HG03064 (cell line): ENCODE results near the gene LRMDA.

Experiments
- ATAC-seq: cut with Tn5 transposase; IDR thresholded peaks from one replicate; pipeline ENCODE4 v1.9.1; 2021; ENCODE audit warnings: low read depth; ENCODE audit not compliant: unreplicated experiment

The LRMDA gene

DNA sequence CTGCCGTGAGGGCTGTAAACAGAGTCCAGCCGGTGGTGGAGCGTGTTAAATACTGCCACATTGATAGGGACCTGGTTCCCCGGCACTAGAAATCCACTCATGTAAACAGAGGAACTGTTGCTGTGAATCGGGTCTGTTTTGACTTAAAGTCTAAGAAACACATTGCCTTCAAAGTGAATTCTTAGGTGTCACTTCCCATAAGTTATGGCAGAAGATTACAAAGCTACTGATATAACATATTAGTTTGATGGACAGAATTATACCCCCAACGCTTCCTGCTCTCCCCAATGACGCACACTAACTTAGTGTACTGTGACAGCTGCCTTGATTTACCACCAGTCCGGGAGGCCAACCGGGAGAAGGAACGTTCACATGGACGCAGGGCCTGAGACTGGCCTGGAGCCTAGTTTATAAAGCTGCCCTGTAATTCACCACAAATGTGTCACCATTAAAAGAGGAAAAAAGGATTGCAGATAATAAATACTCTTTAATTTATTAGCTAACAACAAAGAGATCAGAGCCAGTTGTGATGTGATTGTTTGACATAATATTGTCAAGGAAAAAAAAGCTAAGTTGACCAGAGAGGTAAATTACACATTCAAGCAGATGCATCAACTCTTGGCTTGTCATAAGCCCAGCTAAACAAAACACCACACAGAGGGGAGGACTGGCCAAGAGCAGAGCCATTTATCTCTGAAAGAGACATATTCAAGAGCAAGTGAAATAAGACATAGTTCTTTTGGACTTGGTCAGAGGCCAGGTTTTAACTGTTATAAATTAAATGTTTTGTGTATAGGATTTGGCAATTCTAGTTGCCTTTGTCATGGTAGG lies 820.6 kb downstream of the LRMDA start:
- ATAC-seq = no peak

DNA sequence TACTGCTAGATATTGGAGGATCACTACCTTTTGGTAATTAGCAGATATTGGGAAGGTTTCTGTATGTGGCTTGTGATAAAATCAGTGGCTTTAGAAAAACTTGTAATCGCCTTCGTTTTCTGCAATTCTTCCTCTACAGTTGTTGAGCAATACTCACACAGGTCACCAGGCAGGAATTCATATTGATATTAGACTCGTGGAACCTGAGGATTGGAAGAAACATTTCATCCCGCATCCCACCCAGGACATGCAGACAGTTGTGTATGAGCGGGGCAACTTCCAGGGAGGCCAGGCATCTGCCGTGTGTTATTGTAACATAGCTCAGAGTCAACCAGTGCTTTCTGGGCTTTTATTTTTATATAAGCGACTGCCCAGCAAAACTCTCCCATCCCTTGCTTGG lies 821.3 kb downstream of the LRMDA start:
- no peak for ATAC-seq

DNA sequence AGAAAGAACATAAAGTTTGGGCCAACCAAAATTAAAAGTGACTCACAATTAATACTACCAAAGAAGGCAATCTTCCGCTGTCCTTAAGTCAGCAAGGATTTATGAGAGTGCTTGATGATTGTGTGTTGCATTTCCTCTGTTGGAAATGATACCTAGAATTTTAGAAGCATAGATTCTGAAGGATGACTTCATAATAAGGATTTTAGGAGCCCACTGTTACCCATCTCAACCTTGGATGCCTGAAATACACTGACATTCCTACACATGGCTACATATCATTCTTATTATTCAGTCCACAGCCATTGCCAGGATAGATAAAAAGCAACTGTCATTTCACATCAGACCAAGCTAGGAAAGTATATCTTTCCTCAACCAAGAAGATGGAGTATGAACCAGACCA lies 823.8 kb downstream of the LRMDA start:
- no peak for ATAC-seq

DNA sequence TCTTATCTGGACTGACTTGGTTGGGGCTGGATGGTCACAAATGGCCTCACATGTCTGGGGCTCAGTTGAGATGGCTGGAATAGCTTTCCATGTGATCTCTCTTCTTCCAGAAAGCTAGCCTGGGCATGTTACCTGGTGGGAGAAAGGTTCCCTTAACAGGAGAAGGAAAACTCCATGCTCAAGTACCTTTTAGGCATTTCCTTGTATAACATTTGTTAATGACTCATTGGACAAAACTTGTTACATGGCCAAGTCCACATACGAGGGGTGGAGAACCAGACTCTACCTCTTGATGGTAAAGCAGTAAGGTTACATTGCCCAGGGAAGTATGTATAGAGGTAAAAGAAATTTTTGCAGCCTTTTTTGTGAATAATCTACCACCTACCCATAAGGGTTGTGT lies 826.4 kb downstream of the LRMDA start:
- ATAC-seq = no peak

DNA sequence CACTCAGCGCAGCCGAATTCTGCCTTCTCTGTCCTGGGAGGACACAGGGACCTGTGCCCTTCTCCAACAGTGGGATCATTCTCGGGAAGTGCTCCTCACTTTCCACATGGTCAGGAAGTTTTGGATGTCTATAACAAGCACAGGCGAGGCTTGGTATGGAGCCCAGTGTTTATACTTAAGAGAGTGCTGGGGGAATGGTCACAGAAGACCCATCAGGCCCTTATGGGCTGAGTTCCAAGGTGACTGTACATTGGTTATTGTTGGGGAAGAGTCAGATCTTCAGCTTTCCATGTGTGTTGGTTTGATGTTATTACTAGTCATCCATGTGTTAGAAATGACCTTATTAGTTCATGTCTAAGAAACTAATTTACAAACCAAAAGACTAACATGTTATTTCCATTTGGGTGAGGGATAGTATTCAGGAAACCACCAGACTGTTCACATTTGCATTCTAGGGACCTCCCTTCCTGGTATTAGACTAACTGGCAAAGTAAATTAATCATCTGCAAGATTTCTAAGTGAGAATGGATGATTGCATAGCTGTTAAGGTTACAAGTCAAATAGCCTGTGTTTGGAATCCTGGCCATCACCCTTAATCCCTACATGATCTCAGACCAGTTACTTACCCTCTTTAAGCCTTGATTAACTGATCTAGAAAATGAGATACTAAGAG lies 834.2 kb downstream of the LRMDA start:
- ATAC-seq = no peak

DNA sequence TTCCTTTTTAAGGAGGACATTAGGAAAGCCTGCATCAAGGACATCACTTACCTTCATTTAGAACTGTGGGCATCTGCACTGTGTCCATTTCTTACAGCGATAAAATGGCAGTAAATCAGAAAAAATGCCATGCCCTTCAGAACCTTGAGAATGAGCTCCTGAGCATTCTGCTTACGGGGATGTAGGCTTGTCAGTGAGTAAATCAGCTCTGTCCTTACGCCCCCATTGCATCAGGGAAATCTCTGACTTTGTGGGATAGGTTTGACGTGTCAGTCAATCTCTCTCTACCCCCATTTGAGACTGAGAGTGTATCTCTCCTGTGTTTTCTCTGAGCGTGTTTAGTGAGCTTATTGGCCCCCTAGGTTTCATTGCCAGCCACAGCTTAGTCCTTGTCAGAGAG lies 837.1 kb downstream of the LRMDA start:
- no peak for ATAC-seq

DNA sequence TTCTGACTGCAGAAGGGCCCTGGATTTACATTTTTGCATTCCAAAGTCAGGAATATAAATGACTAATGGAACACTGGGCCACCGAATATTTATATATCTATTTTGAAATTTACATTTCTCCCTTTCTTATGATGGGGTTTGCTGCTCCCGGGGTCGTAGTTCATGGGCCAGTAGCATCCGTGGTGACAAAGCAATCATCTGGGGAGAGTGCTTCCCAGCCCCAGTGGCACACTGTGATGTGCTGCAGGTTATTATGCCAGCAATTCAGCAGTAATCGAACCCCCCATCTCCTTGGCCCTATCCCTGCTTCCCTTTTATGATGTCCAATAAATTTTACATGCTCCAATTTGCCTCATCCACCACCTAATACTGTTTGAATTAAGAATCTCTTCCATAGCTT lies 837.5 kb downstream of the LRMDA start:
- no peak for ATAC-seq

DNA sequence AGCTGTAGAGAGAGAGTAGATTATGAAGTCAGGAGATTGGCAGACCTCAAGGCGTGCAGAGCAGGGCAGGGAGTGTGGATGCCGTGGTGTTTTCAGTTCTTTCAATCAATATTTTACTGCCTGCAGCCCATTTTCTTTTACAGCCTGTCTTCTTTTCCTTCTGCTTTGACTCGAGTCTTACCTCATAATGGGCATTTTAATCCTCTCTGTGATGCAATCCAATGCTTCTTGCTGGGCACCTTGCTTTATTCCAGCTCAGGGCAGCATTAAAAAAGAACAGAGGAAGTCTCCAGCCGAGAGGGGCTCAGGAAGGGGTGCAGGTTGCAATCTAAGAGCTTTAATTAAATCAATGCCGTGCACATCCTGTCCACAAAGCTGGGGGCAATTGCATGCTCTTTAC lies 839.0 kb downstream of the LRMDA start:
- ATAC-seq = no peak

DNA sequence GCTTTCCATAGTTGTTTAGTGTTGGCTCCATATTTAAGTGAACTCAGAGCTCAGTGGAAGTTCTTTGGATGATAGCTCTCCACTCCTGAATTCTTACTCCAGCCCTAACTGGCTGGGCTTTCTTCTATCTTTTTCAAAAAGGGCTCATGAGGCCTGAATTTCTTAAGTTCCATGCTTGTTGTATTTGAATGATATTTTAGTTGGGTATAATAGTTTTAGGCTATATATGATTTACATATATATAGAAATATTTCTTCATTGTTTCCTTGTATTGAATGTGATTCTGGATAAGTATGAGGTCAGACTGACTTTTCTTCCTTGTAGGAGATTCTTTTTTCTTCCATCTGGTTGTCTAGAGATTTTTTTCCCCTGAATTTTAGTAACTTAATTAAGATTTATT lies 843.5 kb downstream of the LRMDA start:
- no peak for ATAC-seq

DNA sequence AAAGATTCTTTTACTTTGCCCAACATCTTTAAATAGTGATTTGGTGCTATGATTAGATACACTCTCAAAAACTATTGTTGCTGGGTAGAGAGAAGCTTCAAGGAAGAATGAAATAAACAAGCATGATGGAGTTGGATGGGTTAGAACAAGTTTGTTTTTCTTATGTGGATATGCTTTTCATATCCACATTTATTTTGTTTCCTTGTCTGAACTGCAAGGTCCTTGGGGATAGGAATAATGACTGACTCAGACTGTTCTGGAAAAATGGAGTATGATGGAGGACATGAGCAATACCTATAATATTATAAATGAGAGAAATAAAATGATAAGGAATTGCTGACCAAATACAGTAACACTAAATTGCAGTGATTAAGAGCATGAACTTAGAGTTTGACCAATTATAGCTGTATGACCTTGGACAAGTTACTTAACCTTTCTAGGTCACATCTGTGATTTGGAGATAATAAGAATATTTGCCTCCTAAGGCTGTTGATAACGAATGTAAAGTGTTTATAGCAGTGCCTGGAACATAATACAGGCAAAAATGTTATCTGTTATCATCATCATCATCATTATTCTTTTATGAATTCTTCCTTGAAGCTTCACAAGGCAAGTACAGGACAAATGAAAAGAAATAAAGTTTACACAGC lies 847.5 kb downstream of the LRMDA start:
- ATAC-seq = no peak

DNA sequence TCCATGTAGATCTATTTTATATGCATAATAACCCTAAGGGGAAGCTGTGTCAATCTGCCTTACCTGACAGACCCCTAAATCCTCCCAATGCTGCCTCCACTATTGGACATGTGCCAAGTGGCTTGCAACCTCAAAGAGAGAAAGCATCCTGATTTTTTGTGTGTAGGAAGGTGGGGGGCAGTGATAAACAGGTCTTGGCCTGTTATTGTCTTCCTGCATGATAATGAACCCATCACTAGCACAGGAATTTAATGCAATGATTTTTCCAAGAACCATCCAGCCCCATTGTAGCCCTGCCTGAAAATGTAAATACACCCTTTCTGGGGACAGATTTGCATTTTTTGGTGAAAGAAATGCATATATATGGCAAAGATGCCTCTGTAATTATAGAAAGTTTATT lies 850.2 kb downstream of the LRMDA start:
- no peak for ATAC-seq

DNA sequence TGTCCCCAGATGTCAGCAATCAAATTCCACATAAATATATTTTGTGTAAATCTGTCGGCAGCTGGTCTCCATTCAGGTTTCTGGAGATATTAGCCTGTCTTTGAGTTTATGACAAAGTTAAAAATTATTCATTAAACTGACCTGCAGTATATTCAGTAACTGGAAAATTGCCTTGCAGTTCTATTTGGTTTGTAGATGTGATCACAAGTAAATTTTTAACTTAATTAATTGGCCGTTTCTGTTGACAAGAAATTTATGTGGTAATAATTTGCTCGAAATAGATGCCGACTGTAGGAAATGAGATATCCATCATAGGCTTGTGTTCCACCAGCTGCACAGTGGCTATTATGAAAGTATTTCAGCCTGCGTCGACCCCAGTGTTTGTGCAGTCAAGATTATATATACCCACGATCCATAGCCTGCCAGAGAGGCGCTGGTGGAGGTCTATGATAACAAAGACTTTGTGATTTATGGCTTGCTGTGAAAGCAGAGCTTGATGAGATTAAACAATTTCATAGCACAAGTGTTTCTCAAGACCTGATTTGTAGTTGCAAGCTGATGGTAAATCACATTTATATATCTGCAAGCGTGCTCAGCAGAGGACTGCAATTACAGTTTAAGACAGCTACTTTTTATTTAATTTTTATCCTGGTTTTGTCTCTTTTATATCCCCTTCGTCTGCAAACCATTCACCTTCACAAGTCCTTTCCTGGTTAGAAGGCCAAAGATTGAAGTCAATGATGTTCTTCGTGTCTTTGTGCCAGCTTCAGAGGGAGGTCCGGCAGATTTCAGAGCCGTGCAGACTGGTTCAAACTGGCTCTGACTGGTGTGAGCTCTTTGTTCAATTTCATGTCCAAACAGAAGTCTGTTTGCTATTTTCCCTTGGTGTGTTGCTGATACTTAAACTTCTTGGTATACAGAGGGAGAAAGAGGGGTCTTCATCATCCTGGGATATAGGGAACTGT lies 850.9 kb downstream of the LRMDA start:
- ATAC-seq = no peak

DNA sequence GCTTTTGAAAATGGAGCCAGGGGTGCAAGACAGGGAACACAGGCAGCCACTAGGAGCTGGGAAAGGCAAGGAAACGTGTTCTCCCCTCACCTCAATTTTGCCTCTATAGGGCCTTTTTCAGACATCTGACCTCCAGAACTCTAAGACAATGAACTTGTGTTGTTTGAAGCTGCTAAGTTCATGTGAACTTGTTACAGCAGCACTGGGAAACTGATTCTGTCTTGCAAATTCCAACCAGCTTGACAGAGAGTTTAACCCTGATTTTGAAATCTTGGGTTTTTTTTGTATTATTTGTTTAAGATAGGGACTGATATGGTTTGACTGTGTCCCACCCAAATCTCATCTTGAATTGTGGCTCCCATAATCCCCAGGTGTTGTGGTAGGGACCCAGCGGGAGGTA lies 852.9 kb downstream of the LRMDA start:
- no peak for ATAC-seq

DNA sequence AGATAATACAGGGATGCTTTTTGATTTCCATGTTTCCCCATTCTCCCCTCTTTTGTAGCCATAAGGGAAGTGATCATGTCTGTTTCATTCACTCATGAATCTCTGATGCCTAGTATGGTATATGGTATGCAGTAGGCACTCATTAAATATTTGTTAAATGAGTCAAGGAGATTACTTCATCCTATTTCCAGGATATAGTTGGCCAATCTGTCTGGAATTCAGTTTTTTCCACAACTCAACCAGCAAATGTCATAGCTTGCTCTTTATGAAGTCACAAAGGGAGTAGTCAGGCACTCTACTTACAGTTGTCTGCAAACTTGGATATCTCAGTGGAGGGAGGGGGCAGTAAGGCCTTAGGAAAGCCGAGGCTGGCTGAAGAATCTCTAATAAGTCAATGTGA lies 853.6 kb downstream of the LRMDA start:
- ATAC-seq = no peak

DNA sequence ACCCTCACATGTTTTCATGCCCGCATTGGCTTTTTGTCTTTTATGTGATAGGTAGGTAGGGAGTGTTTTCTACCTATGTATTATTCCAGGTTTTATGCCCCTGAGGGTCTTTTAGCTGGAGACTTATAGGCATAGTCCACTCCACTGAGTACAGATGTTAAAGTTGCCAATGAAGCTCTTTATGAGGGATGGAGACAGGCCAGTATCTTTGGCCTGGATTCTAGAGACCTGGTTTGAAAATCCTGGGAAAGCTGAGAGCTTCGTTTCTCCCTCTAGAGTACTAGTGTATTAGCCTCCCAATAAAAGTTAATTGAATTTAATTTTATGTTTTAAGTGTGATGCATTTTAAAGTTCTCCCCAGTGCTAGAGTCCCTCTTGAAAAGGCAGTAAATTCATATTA lies 854.1 kb downstream of the LRMDA start:
- no peak for ATAC-seq

DNA sequence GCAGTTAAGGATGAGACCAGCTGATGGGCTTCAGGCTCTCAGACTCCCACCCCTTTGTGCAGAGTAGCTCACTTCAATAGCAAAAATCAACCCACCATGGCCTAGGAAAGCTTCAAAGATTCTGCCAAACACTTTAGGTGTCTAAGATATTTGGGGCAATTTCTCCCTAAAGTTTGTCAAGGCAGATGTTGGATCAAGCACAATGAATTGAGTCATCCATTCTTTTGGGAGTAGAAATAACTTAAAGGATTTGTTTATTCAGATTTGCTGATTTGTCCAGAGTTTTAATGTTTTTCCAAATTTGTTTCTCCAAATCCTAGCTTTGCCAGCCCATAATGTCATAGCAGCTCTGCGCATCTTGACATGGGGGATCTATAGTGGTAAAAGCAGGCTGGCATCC lies 855.1 kb downstream of the LRMDA start:
- no peak for ATAC-seq

DNA sequence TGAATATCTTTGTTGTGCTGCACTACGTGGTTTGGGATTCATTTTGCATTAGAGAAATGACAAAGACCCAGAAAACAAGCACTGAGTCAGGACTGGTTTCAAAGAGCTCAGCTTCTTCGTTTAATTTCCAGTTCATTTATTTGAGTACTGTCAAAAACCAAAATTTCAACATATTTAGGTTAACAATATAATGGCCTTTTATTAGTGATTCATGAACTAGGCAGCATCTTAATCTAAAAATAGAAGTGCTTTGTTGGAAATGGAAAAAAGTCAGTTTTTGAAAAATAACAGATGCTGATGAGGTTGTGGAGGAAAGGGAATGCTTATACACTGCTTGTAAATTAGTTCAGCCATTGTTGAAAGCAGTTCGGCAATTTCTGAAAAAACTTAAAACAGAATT lies 856.4 kb downstream of the LRMDA start:
- ATAC-seq = no peak

DNA sequence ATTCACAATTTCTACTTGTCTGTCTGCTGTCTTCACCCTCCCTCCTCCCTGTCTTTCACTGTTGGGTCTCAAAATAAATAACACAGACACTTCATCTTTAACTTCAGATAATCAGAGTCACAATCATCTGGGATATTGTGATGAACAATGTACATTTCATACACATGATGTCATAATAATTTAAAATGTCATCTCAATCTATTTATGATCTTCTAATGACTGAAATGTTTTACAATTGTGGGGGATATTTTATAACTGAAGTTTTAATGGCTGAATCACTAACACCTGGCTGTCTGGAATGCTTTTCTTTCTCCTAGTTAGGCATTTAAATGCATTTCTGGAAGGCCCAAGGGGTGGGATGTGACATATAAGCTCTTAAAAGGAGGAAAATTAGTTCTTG lies 859.8 kb downstream of the LRMDA start:
- ATAC-seq = no peak

DNA sequence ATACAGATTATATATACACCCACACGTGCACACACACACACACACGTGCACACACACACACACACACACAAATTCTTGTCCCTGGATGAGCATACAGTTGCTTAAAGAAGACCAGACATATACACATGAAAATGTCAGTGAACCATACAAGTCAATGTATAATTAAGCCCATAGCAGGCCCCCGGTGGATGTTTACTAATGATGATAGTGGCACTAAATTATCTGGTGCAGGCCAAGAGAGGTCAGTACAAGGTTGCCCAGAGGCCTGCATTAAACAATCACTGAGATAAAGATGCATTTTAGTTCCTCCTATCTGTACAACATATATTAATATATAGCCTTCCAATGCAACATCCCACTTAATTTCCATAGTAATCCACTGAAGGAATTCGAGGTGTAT lies 860.5 kb downstream of the LRMDA start:
- no peak for ATAC-seq

DNA sequence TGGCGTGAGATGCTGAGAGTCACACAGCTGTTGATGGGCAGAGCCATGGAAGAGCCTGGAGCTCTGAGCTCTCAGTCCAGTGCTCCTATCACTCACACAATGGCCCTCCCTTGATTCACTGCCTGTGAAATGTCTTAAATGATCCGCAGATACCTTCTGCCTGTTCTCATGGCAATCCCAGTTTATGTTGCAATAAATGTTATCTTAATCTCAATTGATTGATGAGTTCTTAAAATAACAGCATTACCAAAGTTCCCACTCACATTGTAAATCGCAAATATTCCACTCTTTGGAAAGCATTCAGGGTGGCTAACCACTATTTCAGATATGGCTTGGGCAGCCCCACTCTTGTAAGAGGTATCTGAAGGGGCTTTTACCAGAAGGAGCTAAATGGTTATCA lies 865.5 kb downstream of the LRMDA start:
- ATAC-seq = no peak

DNA sequence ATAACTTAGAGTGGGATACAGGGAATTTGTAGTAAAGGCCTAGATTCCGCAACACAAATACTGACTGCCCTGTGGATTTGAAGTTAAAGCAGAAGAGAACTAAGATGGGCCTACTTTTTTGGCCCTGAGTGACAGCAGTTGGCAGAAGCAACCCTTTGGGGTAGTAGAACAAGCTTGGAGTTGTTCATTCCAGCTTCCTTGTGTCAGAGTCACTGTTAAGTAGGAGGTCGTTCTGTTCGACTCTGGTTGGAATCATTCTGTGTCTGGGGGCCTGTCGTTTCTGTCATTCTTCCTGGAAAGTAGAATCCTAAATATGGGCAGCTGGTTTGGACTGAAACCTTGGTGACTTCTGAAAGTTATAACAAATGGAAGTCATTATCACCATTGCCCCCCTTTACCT lies 865.9 kb downstream of the LRMDA start:
- no peak for ATAC-seq
